ENCODE results near the gene RAE1.

GRCh38 chr20:57370316-57370715, 19.3 kb downstream of the RAE1 start:
- TF ChIP-seq POLR2A (IDR thresholded peaks at IDR 0.05; ENCODE audit: low read length) (no peak), GATA1 (IDR thresholded peaks at IDR 0.05; ENCODE audit: low read depth, low read length) (no peak)

All from erythroblast (primary cell).